ENCODE data around the gene GATAD2A.
A peak's percentile ranks its signal among the peaks of the same experiment; 100 is the strongest.

Gene GATAD2A

DNA sequence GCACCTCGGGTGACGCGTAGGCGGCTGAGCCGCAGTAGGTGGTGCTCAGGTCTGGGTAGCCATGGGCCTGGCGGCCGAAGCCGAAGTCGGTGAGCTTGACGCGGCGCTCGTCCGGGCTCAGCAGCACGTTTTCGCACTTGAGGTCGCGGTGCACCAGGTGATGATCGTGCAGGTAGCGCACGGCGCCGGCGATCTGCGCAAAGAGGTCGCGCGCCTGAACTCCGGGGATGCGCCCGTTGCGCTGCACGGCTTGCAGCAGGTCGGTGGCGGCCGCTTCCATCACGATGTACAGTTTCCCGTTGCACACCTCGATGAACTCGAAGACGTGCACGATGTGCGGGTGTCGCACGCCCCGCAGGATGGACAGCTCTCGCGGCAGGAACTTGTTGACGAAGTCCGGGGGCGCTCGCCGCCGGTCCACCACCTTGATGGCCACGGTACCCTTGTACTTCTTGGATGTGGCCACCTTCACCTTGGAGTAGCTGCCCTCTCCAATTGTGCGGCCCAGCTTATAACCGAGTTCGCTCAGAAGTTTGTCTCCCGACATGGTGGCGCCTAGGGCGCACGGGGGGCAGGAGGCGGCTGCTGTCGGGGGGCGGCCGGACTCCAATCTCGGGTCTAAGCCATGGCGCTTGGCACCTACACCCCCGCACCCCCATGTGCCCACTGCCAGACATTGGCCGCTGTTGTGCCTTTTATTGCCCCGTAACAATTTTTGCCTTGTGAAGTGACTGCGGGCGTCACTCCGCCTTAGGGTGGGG is 109.6 kb downstream of the GATAD2A start, which contains the start of gene TSSK6:
TSSK6 (minus strand) TSS at position 668 of the 761 bp plus-strand sequence; CDS start at position 547, 121 bp downstream.
- DNase-seq: no peak

GRCh38 chr19:19515642-19516519 is 110.4 kb downstream of the GATAD2A start, which contains the start of gene NDUFA13:
Gene NDUFA13, plus strand, starts transcription at chr19:19516225. Its CDS starts 14 bp downstream, at chr19:19516239.
- peak; percentile 42 for DNase-seq

DNA sequence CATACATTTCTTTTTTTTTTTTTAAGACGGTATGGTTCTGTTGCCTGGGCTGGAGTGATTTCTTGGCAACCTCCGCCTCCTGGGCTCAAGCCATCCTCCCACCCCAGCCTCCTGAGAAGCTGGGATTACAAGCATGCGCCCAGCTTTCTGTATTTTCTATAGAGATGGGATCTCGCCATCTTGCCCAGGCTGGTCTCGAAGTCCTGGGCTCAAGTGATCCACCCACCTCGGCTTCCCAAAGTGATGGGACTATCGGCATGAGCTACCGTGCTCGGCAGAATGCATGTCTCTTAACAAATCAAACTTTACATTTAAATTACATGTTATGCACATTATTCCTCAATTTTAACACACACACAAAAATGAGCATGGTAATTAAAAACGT is 111.8 kb downstream of the GATAD2A start:
- DNase-seq: no peak

DNA sequence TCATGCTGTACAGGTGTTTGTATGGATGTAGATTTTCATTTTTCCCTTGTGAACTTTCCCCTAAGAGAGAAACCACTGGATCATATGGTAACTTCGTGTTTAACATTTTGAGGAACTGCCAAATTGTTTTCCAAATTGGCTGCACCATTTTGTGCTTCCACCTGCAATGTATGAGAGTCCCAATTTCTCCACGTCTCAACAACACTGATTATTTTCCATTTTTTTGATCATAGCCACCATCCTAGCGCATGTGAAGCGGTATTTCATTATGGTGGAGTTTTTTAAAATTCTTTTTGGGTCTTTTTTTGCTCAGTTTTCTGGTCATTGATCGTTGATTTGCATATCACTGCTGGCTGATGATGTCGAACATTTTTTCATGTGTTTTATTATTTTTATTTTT is 115.5 kb downstream of the GATAD2A start:
- no peak for DNase-seq

GRCh38 chr19:19523177-19523576 is 117.7 kb downstream of the GATAD2A start:
- no peak for DNase-seq

- DNase-seq: no peak
These were observed 118.6 kb downstream of the GATAD2A start for GRCh38 chr19:19524053-19524452.

DNA sequence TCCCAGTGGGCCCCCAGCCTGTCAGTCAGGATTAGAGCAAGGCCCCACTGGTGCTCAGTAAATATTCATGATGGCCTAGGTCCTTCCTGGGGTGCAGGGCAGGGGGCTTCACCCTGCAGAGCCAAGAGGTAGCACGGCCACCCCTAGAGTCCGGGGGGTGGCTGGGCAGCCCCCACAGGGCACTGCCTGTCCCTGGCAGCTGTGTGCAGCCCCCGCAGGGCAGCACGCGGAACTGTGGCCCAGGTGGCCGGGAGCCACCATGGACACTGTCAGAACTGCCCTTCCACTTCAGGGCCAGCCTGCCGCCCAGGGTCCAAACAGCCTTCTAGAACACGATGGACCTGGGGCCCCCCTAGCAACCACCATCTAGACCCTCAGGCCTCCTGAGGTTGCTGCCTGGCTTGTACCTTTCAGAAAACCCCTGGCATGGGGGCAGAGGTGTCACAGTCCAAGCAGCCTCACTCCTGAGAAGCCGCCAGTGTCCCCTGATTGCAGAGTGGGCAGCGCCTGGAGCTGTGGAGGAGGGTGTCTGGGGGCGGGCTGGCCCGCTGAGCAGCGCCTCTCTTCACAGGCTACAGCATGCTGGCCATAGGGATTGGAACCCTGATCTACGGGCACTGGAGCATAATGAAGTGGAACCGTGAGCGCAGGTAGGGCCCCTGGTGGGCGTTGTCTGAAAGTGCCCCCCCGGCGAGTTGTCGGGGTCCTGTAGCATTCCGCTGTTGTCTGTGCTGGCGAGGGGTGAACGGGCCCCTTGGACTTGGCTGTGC is 120.3 kb downstream of the GATAD2A start:
- no peak for DNase-seq

DNA sequence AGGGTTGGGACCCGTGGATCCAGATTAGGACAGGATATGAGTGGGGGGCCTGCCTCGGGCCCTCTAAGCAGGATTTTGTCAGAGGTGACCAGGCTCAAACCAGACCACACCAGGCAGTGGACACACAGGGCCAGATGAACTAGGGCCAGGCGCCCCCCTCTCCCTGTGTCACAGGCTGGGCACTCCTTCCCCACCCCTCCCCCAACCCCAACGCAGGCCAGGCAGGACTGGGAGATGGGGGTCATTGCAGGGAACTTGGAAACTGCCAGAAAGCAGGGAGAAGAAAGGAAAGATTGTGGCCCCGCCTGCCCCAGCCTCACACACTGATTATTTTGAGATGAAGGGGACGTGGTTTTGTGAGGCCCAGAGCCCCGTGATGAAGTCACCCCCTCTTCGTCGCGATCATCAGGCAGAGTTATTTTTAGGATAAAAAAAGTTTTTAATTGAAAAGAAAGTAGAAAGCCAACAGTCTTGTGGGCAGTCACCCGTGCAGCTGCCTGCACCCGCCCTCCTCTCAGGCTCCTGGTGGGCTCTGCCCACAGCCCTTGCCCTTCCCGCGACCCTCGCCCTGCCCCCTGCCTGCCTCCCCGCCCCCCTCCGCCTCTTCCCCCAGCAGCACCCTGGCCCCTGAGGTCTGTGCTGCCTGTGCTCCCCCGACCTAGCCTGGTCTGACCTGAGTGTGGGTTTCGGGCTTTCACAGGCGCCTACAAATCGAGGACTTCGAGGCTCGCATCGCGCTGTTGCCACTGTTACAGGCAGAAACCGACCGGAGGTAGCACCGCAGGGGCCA is 121.3 kb downstream of the GATAD2A start:
- no peak for DNase-seq

GRCh38 chr19:19527371-19527656 is 121.8 kb downstream of the GATAD2A start:
- no peak for DNase-seq

GRCh38 chr19:19527674-19528625 is 122.5 kb downstream of the GATAD2A start:
- DNase-seq: no peak

DNA sequence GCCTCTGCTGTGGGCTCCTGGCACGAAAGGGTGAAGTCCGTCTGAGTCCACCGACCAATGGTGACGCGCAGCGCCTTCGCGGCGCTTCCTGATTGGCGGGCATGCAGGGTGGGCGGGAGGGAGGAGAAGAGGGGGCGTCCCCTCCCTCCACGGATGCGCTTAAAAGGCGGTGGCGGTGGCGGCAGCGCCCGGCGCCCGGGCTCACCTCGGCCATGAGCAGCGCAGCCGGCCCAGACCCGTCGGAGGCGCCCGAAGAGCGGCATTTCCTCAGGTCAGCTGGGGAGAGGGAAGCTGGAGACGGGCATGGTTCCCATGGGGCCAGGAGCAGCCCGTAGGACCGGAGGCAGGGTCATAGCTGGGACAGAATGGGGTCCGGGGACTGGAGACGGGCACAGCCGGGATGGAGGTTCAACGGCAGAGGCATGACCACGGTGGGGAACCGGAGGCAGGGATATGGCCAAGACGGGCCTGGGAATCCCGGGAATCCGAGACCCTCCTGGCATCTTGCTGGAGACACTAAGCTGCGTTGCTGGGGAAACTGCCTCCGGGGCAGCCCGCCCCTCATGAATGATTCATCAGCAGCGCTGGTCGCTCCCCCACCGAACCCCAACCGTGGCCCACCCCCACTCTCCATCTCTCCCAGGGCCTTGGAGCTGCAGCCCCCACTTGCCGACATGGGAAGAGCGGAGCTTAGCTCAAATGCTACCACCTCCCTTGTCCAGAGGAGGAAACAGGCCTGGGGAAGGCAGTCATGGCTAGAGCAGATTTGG is 123.4 kb downstream of the GATAD2A start, which contains the start of gene YJEFN3:
YJEFN3 (plus strand) TSS at position 191 of the 770 bp plus-strand sequence; CDS start at position 213, 22 bp downstream.
- DNase-seq: no peak

- DNase-seq: no peak
These were observed 124.4 kb downstream of the GATAD2A start for GRCh38 chr19:19529783-19530422.

DNA sequence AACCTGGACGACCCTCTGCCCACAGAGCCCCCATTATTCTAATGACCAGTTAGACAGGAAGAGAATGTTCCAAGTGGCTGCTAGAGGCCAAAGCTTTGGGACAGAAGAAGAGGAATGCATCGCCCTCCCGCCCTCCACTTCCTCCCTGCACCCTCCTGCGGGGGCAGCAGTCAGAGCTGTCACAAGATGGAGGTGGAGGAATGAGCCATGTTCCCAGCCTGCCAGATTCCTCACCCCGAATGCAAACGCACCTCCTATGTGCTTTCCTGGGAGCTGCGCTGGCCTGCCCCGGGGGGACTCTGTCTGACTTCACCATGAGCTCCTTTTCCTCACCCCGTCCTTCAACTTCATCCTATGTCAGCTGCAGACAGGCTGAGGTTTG is 124.9 kb downstream of the GATAD2A start:
- DNase-seq: no peak

GRCh38 chr19:19530889-19531288 is 125.4 kb downstream of the GATAD2A start:
- DNase-seq: no peak

- no peak for DNase-seq
These were observed 126.7 kb downstream of the GATAD2A start for GRCh38 chr19:19531951-19532805.

DNA sequence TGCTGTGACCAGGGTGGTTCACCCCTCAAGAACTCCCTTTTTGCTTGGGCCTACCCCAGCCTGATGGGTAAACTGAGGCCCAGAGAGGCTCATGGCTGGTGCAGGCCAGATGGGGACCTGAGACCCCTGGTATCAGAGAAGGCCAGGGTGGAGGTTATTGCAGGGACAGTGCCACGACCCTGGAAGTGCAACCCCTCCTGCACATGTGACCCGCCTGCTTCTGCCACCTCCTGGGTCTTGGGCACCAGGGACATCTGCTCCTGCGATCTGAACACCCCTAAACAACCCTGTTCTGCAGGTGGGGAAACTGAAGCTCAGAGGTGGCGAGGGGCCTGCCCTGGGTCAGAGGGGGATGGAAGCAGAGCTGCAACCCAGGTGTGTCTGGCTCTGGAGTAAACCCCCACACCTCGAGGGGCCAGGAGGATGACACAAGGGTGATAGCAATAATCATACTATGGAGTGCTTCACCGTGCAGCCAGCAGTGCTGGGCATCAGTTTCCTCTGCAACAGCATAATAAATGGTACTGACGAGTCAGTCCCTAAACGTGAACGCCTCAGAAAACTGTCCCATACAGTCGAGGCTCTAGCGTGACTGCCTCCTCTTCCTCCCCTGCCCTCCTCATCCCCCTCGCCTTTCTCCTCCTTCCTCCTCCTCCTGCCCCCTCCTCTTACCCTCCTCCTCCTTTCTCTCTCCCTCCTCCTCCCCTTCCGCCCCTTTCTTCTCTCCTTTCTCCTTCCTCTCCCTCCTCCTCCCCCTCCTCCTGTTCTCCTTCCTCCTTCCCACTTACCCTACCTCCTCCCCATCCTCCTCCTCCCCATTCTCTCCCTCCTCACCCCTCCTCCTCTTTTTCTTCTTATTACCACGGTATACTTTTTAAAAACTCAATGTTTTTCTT is 127.6 kb downstream of the GATAD2A start:
- DNase-seq: no peak

- DNase-seq: no peak
These were observed 128.4 kb downstream of the GATAD2A start for GRCh38 chr19:19533841-19534240.
